ENCODE measurements around the gene SOX15. TPM values are rescaled to one million over a fixed set of nuclear protein-coding genes. Genes with fewer than 3 reads are reported as not detected.

The SOX15 gene
- total and polyA plus RNA-seq, 2 of the 13 experiments (the other 11 are each of a cell fraction or from before 2014, with no cell fraction given): 0.07 to 0.18 TPM

DNA sequence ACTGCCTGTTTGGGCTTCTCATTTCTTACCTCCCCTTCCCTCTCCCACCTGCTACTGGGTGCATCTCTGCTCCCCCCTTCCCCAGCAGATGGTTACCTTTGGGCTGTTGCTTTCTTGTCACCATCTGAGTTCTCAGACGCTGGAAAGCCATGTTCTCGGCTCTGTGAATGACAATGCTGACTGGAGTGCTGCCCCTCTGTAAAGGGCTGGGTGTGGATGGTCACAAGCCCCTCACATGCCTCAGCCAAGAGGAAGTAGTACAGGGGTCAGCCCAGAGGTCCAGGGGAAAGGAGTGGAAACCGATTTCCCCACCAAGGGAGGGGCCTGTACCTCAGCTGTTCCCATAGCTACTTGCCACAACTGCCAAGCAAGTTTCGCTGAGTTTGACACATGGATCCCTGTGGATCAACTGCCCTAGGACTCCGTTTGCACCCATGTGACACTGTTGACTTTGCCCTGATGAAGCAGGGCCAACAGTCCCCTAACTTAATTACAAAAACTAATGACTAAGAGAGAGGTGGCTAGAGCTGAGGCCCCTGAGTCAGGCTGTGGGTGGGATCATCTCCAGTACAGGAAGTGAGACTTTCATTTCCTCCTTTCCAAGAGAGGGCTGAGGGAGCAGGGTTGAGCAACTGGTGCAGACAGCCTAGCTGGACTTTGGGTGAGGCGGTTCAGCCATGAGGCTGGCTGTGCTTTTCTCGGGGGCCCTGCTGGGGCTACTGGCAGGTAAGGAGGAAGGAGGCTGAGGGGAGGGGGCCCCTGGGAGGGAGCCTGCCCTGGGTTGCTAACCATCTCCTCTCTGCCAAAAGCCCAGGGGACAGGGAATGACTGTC is 10.7 kb downstream of the SOX15 start, which contains the start of gene CD68 (continued):
- TF ChIP-seq MIER3 (CRISPR knock-in tag; IDR thresholded peaks at IDR 0.05; ENCODE audit: borderline replicate concordance): peak; percentile 50; the same call in 1 of the 2 replicates
- no peak for TF ChIP-seq RORA (CRISPR knock-in tag; IDR thresholded peaks at IDR 0.05)
- no peak for TF ChIP-seq NAIF1 (CRISPR knock-in tag; IDR thresholded peaks at IDR 0.05; ENCODE audit: borderline replicate concordance)
- peak; percentile 73; the same call in 1 of the 2 replicates for TF ChIP-seq ZNF547 (CRISPR knock-in tag; IDR thresholded peaks at IDR 0.05)
- peak; percentile 53; the same call in 1 of the 2 replicates for TF ChIP-seq RXRA (CRISPR knock-in tag; IDR thresholded peaks at IDR 0.05)
- no peak; the same call in 1 of the 2 replicates for TF ChIP-seq CHD4 (IDR thresholded peaks at IDR 0.05; ENCODE audit: borderline replicate concordance, low read length)
- peak; percentile 74; the same call in 1 of the 2 replicates for TF ChIP-seq THAP11 (CRISPR knock-in tag; IDR thresholded peaks at IDR 0.05)
- peak; percentile 92 for TF ChIP-seq ZNF792 (CRISPR knock-in tag; IDR thresholded peaks at IDR 0.05)
- no peak for TF ChIP-seq ZNF75D (CRISPR knock-in tag; IDR thresholded peaks at IDR 0.05; ENCODE audit: borderline replicate concordance)
- no peak for TF ChIP-seq ZNF570 (CRISPR knock-in tag; IDR thresholded peaks at IDR 0.05; ENCODE audit: borderline replicate concordance)
- no peak for TF ChIP-seq RARG (CRISPR knock-in tag; IDR thresholded peaks at IDR 0.05; ENCODE audit: low read depth)
- no peak for TF ChIP-seq ZNF17 (CRISPR knock-in tag; IDR thresholded peaks at IDR 0.05)
- no peak; the same call in 1 of the 2 replicates for TF ChIP-seq ZKSCAN1 (IDR thresholded peaks at IDR 0.05; ENCODE audit: low read length)
- peak; percentile 46; the same call in 1 of the 2 replicates for TF ChIP-seq JUNB (CRISPR knock-in tag; IDR thresholded peaks at IDR 0.05; ENCODE audit: borderline replicate concordance)
- TF ChIP-seq FOXJ3 (CRISPR knock-in tag; IDR thresholded peaks at IDR 0.05; ENCODE audit: borderline replicate concordance): peak; percentile 59; the same call in 1 of the 2 replicates
- TF ChIP-seq, protein P1, sequence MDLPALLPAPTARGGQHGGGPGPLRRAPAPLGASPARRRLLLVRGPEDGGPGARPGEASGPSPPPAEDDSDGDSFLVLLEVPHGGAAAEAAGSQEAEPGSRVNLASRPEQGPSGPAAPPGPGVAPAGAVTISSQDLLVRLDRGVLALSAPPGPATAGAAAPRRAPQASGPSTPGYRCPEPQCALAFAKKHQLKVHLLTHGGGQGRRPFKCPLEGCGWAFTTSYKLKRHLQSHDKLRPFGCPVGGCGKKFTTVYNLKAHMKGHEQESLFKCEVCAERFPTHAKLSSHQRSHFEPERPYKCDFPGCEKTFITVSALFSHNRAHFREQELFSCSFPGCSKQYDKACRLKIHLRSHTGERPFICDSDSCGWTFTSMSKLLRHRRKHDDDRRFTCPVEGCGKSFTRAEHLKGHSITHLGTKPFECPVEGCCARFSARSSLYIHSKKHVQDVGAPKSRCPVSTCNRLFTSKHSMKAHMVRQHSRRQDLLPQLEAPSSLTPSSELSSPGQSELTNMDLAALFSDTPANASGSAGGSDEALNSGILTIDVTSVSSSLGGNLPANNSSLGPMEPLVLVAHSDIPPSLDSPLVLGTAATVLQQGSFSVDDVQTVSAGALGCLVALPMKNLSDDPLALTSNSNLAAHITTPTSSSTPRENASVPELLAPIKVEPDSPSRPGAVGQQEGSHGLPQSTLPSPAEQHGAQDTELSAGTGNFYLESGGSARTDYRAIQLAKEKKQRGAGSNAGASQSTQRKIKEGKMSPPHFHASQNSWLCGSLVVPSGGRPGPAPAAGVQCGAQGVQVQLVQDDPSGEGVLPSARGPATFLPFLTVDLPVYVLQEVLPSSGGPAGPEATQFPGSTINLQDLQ (CRISPR knock-in tag; IDR thresholded peaks at IDR 0.05): peak; percentile 93
- peak; percentile 18; the same call in 1 of the 2 replicates for TF ChIP-seq ZNF292 (CRISPR knock-in tag; IDR thresholded peaks at IDR 0.05; ENCODE audit: borderline replicate concordance, low read depth)
- no peak for TF ChIP-seq FOXA1 (IDR thresholded peaks at IDR 0.05)
- peak; percentile 84 for TF ChIP-seq FOXA1 (CRISPR knock-in tag; IDR thresholded peaks at IDR 0.05)
- TF ChIP-seq ZNF598 (CRISPR knock-in tag; IDR thresholded peaks at IDR 0.05; ENCODE audit: borderline replicate concordance): peak; percentile 90; the same call in 1 of the 2 replicates
- TF ChIP-seq PITX1 (CRISPR knock-in tag; IDR thresholded peaks at IDR 0.05): peak; percentile 69
- TF ChIP-seq NFKBIZ (CRISPR knock-in tag; IDR thresholded peaks at IDR 0.05): no peak; the same call in none of the 2 replicates
- TF ChIP-seq NBN (conservative IDR thresholded peaks at IDR 0.05): no peak
- TF ChIP-seq PTBP1 (IDR thresholded peaks at IDR 0.05; ENCODE audit: low read depth, low read length, poor library complexity, severe bottlenecking): no peak
- TF ChIP-seq ZNF766 (CRISPR knock-in tag; IDR thresholded peaks at IDR 0.05; ENCODE audit: borderline replicate concordance): peak; percentile 90; the same call in 1 of the 2 replicates
- TF ChIP-seq ZNF557 (CRISPR knock-in tag; IDR thresholded peaks at IDR 0.05): peak; percentile 69; the same call in 1 of the 2 replicates
- no peak for TF ChIP-seq NFYB (CRISPR knock-in tag; IDR thresholded peaks at IDR 0.05)
- TF ChIP-seq, protein P2, sequence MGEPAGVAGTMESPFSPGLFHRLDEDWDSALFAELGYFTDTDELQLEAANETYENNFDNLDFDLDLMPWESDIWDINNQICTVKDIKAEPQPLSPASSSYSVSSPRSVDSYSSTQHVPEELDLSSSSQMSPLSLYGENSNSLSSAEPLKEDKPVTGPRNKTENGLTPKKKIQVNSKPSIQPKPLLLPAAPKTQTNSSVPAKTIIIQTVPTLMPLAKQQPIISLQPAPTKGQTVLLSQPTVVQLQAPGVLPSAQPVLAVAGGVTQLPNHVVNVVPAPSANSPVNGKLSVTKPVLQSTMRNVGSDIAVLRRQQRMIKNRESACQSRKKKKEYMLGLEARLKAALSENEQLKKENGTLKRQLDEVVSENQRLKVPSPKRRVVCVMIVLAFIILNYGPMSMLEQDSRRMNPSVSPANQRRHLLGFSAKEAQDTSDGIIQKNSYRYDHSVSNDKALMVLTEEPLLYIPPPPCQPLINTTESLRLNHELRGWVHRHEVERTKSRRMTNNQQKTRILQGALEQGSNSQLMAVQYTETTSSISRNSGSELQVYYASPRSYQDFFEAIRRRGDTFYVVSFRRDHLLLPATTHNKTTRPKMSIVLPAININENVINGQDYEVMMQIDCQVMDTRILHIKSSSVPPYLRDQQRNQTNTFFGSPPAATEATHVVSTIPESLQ (CRISPR knock-in tag; conservative IDR thresholded peaks at IDR 0.05): no peak; the same call in 1 of the 2 replicates

Measured in HepG2 (cell line).